Activated CD4-positive, alpha-beta T cell treated with anti-CD3 and anti-CD28 coated beads, Interleukin-2, amount 50 U/mL, for 4 hours (primary cell): ENCODE results near the gene TTYH2.
"Not testable (repeated sequence)": the region's sequence is repeated elsewhere in the genome, so short reads cannot be mapped to it uniquely, and the experiment has no call there.

Experiments
- DNase-seq, 2 experiments: peaks; one replicate each; pipeline ENCODE4 v3.0.0-alpha.2; 2020

TTYH2 gene

GRCh38 chr17:74240618-74241205 is 27.3 kb downstream of the TTYH2 start:
- no peak for DNase-seq

- no peak for DNase-seq
Measured at GRCh38 chr17:74241431-74241830, 28.1 kb downstream of the TTYH2 start.

- no peak for DNase-seq
Measured at GRCh38 chr17:74241847-74242246, 28.5 kb downstream of the TTYH2 start.

GRCh38 chr17:74243013-74243755 is 29.8 kb downstream of the TTYH2 start:
- no peak for DNase-seq

GRCh38 chr17:74244128-74244527 is 30.8 kb downstream of the TTYH2 start:
- DNase-seq = no peak

- no peak for DNase-seq
Measured at GRCh38 chr17:74244548-74244947, 31.2 kb downstream of the TTYH2 start.

GRCh38 chr17:74245145-74245831 is 31.9 kb downstream of the TTYH2 start:
- DNase-seq = no peak

GRCh38 chr17:74245871-74246270 is 32.5 kb downstream of the TTYH2 start:
- DNase-seq = no peak

GRCh38 chr17:74249590-74250270 is 36.4 kb downstream of the TTYH2 start:
- DNase-seq = no peak

- DNase-seq = no peak
Measured at GRCh38 chr17:74250324-74250995, 37.1 kb downstream of the TTYH2 start.

- DNase-seq = no peak
Measured at GRCh38 chr17:74251051-74251450, 37.7 kb downstream of the TTYH2 start.

- no peak for DNase-seq
Measured at GRCh38 chr17:74251569-74251968, 38.2 kb downstream of the TTYH2 start.

- DNase-seq = no peak
Measured at GRCh38 chr17:74252211-74252610, 38.8 kb downstream of the TTYH2 start.

- DNase-seq = no peak
Measured at GRCh38 chr17:74253036-74253435, 39.7 kb downstream of the TTYH2 start.

- no peak for DNase-seq
Measured at GRCh38 chr17:74257311-74257710, 43.9 kb downstream of the TTYH2 start.

- DNase-seq = no peak
Measured at GRCh38 chr17:74259667-74260524, 46.5 kb downstream of the TTYH2 start.

- no peak for DNase-seq
Measured at GRCh38 chr17:74260525-74260850, 47.1 kb downstream of the TTYH2 start.

- no peak for DNase-seq
Measured at GRCh38 chr17:74262601-74263000, 49.2 kb downstream of the TTYH2 start.

GRCh38 chr17:74267054-74267453 is 53.7 kb downstream of the TTYH2 start:
- DNase-seq = not testable (repeated sequence)

GRCh38 chr17:74267579-74267978 is 54.2 kb downstream of the TTYH2 start:
- no peak for DNase-seq

- no peak for DNase-seq
Measured at GRCh38 chr17:74267987-74268499, 54.7 kb downstream of the TTYH2 start.

- DNase-seq = no peak
Measured at GRCh38 chr17:74268558-74268957, 55.2 kb downstream of the TTYH2 start.
